Activated naive CD8-positive, alpha-beta T cell treated with anti-CD3 and anti-CD28 coated beads for 36 hours (primary cell): ENCODE data around the gene DPH3. TPM values are rescaled to one million over a fixed set of nuclear protein-coding genes. Genes with fewer than 3 reads are reported as not detected.
A peak's percentile ranks its signal among the peaks of the same experiment; 100 is the strongest.
"Not testable (repeated sequence)": the region's sequence is repeated elsewhere in the genome, so short reads cannot be mapped to it uniquely, and the experiment has no call there.

Experiments
- DNase-seq: peaks from one replicate; pipeline ENCODE4 v3.0.0; 2021
- H3K27ac Mint-ChIP-seq: one replicate; pipeline ENCODE4 v1.8.0; 2022; ENCODE audit warnings: mild to moderate bottlenecking, moderate library complexity, mixed read lengths
- H3K27me3 Mint-ChIP-seq: one replicate; pipeline ENCODE4 v1.8.0; 2022; ENCODE audit warnings: mild to moderate bottlenecking, mixed read lengths
- H3K36me3 Mint-ChIP-seq: one replicate; pipeline ENCODE4 v1.8.0; 2021; ENCODE audit warnings: mild to moderate bottlenecking, mixed read lengths
- H3K4me1 Mint-ChIP-seq: one replicate; pipeline ENCODE4 v1.8.0; 2021; ENCODE audit warnings: mixed read lengths
- H3K4me3 Mint-ChIP-seq: one replicate; pipeline ENCODE4 v1.8.0; 2022; ENCODE audit warnings: mild to moderate bottlenecking, moderate library complexity, mixed read lengths
- H3K9me3 Mint-ChIP-seq: one replicate; pipeline ENCODE4 v1.8.0; 2022; ENCODE audit warnings: mixed read lengths
- total RNA-seq, 2 experiments: library from RNA; stranded (reverse); gene quantifications; one replicate each; pipeline ENCODE4 v1.2.3, GENCODE V29; 2021

Gene DPH3
- 10 to 100 TPM; 28.2 to 28.7 TPM for total RNA-seq

DNA sequence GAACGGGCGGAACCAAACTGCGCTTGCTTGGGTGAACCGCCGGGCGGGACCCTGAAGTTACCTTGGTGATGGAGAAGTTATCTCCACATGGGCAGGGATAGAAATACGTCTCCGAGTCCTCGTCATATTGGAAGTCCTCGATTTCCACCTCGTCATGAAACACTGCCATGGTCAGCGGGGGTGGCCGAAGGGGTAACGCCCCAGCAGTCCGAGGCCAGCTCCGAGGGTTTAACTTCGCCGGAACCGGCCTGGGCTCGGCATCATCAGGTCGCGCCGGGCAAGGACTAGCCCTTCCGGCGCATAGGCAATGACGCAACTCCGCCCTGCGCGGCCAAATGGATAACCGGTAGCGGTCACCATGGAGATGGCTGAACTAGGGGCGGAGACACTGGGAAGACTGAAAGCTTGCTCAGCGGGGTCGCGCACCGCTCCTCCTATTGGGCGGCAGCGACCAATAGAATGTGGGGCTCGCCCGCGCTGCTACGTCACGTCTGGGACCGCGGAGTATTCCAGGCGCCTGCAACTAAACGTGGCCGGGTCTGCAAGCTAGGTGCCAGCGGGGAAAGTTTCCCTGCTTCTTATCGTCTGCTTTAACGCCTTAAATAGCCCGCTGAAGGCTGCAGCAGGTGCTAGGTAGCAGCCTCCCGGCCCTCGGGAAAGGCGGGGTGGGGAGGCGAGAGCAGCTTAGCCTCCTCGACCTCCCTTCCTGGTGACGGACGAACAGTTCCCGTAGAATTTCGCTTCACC, at the start of gene DPH3, which contains the start of gene OXNAD1:
Gene DPH3, minus strand, starts transcription at position 236 of the 747 bp plus-strand sequence. Its CDS starts 67 bp downstream, at position 169.
Gene OXNAD1, plus strand, starts transcription at position 505 of the 747 bp plus-strand sequence. CDS start 5,741 bp downstream, outside the sequence.
- peak; percentile 99 for DNase-seq
- Mint-ChIP-seq H3K4me3 (peak within 1 kb of the TSS; percentile 90), H3K36me3 (peaks cover 5% of the 10 kb centered on the region), H3K4me1 (peaks cover 31% of the 10 kb centered on the region), H3K9me3 (no peaks in the 10 kb centered on the region), H3K27me3 (no peaks in the 10 kb centered on the region), H3K27ac (peak within 1 kb of the TSS; percentile 96)

- H3K27ac Mint-ChIP-seq = peak overlapping the region; percentile 97
- H3K27me3 Mint-ChIP-seq = no peaks in the 10 kb centered on the region
- peaks cover 88% of the 10 kb centered on the region for H3K4me1 Mint-ChIP-seq
- H3K9me3 Mint-ChIP-seq = no peaks in the 10 kb centered on the region
- peaks cover 86% of the 10 kb centered on the region for H3K36me3 Mint-ChIP-seq
- DNase-seq = no peak
- H3K4me3 Mint-ChIP-seq = no peak overlapping the region
Measured at GRCh38 chr3:16313886-16314645, 49.3 kb upstream of the DPH3 start.

DNA sequence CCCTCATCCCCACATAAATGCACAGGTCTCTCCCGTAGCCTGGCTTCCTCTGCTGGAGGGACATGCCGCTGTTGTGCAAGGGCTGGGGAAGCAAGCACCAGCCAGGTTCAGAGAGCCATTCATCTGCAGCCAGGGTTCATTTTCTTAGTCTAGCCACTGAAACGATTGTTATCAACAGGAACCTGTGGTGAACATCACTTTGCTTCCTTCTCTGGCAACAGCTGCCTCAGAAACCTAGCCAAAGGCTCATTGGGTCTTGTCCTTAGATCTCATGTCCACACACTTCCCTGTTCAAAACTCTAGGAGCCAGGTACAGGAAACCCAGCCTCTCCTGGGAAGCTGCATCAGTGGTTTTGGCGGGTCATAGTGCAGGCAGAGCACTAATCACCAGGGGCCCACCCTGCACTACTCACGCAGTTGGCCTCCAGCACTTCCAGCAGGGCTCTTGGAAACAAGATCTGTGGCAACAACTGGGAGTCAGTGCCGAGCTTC, 47.3 kb upstream of the DPH3 start:
- peaks cover 87% of the 10 kb centered on the region for H3K4me1 Mint-ChIP-seq
- H3K27ac Mint-ChIP-seq = peak overlapping the region; percentile 93
- peak; percentile 34 for DNase-seq
- H3K9me3 Mint-ChIP-seq = peaks cover 6% of the 10 kb centered on the region
- peaks cover 86% of the 10 kb centered on the region for H3K36me3 Mint-ChIP-seq
- no peaks in the 10 kb centered on the region for H3K27me3 Mint-ChIP-seq
- H3K4me3 Mint-ChIP-seq = peak overlapping the region; percentile 60

- not testable (repeated sequence) for DNase-seq, H3K27me3 Mint-ChIP-seq, H3K9me3 Mint-ChIP-seq
- Mint-ChIP-seq H3K4me3 (peak overlapping the region; percentile 29), H3K27ac (peak overlapping the region; percentile 96), H3K4me1 (peaks cover 87% of the 10 kb centered on the region), H3K36me3 (peaks cover 85% of the 10 kb centered on the region)
Measured at GRCh38 chr3:16310486-16310885, 45.7 kb upstream of the DPH3 start.

- Mint-ChIP-seq H3K9me3 (peaks cover 6% of the 10 kb centered on the region), H3K36me3 (peaks cover 85% of the 10 kb centered on the region), H3K27ac (peak overlapping the region; percentile 96), H3K4me3 (peak overlapping the region; percentile 62), H3K27me3 (no peaks in the 10 kb centered on the region), H3K4me1 (peaks cover 87% of the 10 kb centered on the region)
- DNase-seq = peak; percentile 52
Measured at GRCh38 chr3:16309558-16309957, 44.8 kb upstream of the DPH3 start.

DNA sequence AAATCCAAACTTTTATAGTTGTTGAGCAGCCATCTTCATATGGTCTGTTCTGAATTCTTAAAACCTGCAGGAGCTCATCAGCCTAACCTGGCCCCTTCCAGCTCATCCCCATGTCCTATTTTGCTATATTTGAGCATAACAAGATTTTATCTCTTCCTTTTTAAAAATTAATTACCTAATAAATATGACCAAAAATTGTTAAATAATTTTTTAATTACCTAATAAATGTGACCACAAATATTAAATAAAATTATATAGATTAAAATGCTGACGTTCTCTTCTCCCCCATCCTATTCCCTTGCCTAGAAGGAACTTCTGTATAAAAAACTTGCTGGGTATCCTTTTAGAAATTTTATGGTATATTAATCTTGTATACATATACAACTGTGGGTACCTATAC, 44.0 kb upstream of the DPH3 start:
- H3K36me3 Mint-ChIP-seq = peaks cover 83% of the 10 kb centered on the region
- H3K4me3 Mint-ChIP-seq = no peak overlapping the region
- peak overlapping the region; percentile 89 for H3K27ac Mint-ChIP-seq
- peaks cover 86% of the 10 kb centered on the region for H3K4me1 Mint-ChIP-seq
- H3K27me3 Mint-ChIP-seq = no peaks in the 10 kb centered on the region
- peaks cover 6% of the 10 kb centered on the region for H3K9me3 Mint-ChIP-seq
- no peak for DNase-seq

- peaks cover 84% of the 10 kb centered on the region for H3K4me1 Mint-ChIP-seq
- DNase-seq = no peak
- H3K36me3 Mint-ChIP-seq = peaks cover 81% of the 10 kb centered on the region
- H3K9me3 Mint-ChIP-seq = peaks cover 6% of the 10 kb centered on the region
- peak overlapping the region; percentile 89 for H3K27ac Mint-ChIP-seq
- no peaks in the 10 kb centered on the region for H3K27me3 Mint-ChIP-seq
- H3K4me3 Mint-ChIP-seq = peak overlapping the region; percentile 48
Measured at GRCh38 chr3:16307832-16308531, 43.2 kb upstream of the DPH3 start.

- H3K9me3 Mint-ChIP-seq = peaks cover 6% of the 10 kb centered on the region
- peaks cover 80% of the 10 kb centered on the region for H3K36me3 Mint-ChIP-seq
- H3K27me3 Mint-ChIP-seq = no peaks in the 10 kb centered on the region
Measured at GRCh38 chr3:16305111-16305541, 40.4 kb upstream of the DPH3 start.

GRCh38 chr3:16304061-16305010, 39.6 kb upstream of the DPH3 start:
- Mint-ChIP-seq H3K36me3 (peaks cover 81% of the 10 kb centered on the region), H3K4me1 (peaks cover 92% of the 10 kb centered on the region), H3K27me3 (no peaks in the 10 kb centered on the region), H3K9me3 (peaks cover 6% of the 10 kb centered on the region), H3K27ac (peak overlapping the region; percentile 89), H3K4me3 (peak overlapping the region; percentile 52)
- no peak for DNase-seq

More at GRCh38 chr3:16305111-16305541, 40.4 kb upstream of the DPH3 start:
- DNase-seq = peak; percentile 58
- Mint-ChIP-seq H3K4me3 (peak overlapping the region; percentile 52), H3K27ac (peak overlapping the region; percentile 89), H3K4me1 (peaks cover 91% of the 10 kb centered on the region)

DNA sequence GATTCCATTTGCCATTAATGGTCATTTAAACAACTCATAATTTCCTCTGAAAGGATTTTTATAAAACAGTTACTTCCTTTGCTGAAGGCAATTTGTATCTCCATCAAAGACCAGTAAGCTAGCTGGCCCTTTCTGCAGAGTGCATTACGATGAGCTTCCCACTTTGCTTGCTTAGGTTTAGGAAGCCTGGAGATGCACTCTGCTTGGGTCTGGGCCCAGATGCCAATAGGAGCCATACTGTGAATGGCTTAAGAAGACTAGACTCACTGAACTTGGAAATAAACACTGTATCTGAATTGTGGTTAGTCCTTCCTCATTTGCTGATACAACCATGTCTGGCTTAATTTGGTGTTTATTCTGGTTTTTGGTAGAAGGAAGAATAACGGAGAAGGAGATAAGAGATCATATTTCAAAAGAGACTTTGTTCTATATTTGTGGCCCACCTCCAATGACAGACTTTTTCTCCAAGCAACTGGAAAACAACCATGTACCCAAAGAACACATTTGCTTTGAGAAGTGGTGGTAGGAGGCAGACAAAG, 38.4 kb upstream of the DPH3 start:
- peaks cover 95% of the 10 kb centered on the region for H3K4me1 Mint-ChIP-seq
- H3K4me3 Mint-ChIP-seq = peak overlapping the region; percentile 81
- peaks cover 3% of the 10 kb centered on the region for H3K9me3 Mint-ChIP-seq
- no peaks in the 10 kb centered on the region for H3K27me3 Mint-ChIP-seq
- peaks cover 84% of the 10 kb centered on the region for H3K36me3 Mint-ChIP-seq
- no peak for DNase-seq
- peak overlapping the region; percentile 96 for H3K27ac Mint-ChIP-seq

DNA sequence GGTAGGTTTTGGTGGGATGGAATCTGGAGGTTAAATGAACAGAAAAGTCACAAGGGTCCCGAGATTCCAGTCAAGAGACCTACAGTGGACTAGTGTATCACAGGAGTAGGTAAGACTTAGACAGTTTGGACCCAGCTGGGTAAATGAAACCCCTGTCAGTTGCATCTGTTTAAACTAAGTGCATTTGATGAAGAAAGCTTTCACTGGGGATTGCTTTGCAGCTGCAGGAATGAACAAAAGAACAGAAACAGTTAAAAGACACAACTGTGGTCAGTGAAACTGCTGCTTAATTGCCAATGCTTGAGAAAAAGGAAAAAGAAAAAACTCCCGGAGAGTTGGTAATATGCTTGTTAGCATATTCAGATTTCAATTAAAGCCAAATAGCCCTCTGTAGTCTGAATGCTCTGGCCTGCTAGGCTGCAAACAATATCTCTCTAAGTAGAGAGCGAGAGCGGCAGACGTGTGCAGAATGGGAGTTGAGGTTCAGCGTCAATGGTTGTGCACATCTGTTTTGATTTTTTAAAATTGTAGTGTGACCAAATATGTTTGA, 37.4 kb upstream of the DPH3 start:
- Mint-ChIP-seq H3K4me3 (peak overlapping the region; percentile 81), H3K27me3 (no peaks in the 10 kb centered on the region), H3K27ac (peak overlapping the region; percentile 96), H3K4me1 (peaks cover 95% of the 10 kb centered on the region), H3K36me3 (peaks cover 82% of the 10 kb centered on the region), H3K9me3 (peaks cover under 1% of the 10 kb centered on the region)
- no peak for DNase-seq

GRCh38 chr3:16301507-16301906, 36.8 kb upstream of the DPH3 start:
- no peaks in the 10 kb centered on the region for H3K27me3 Mint-ChIP-seq
- H3K27ac Mint-ChIP-seq = peak overlapping the region; percentile 96
- DNase-seq = no peak
- peak overlapping the region; percentile 81 for H3K4me3 Mint-ChIP-seq
- H3K4me1 Mint-ChIP-seq = peaks cover 94% of the 10 kb centered on the region
- H3K36me3 Mint-ChIP-seq = peaks cover 82% of the 10 kb centered on the region
- no peaks in the 10 kb centered on the region for H3K9me3 Mint-ChIP-seq

- Mint-ChIP-seq H3K4me3 (peak overlapping the region; percentile 81), H3K27ac (peak overlapping the region; percentile 96), H3K4me1 (peaks cover 94% of the 10 kb centered on the region), H3K36me3 (peaks cover 83% of the 10 kb centered on the region), H3K27me3 (no peaks in the 10 kb centered on the region), H3K9me3 (no peaks in the 10 kb centered on the region)
- peak; percentile 43 for DNase-seq
Measured at GRCh38 chr3:16300881-16301359, 36.2 kb upstream of the DPH3 start.
